H9 (cell line): ENCODE data around the gene CRACDL. TPM values are rescaled to one million over a fixed set of nuclear protein-coding genes. Genes with fewer than 3 reads are reported as not detected.

ENCODE experiments used
- DNase-seq: peaks from one replicate; pipeline ENCODE4 v3.0.0-alpha.2; 2017
- H2AFZ ChIP-seq: one replicate; pipeline ENCODE4 v1.6.1; 2013; ENCODE audit warnings: mild to moderate bottlenecking, low read length, control low read depth, moderate library complexity
- H2AK5ac ChIP-seq: 2 replicates; pipeline ENCODE4 v1.6.1; 2013; ENCODE audit warnings: low read length, control low read depth, mixed read lengths; ENCODE audit not compliant: insufficient read length
- H2BK120ac ChIP-seq: one replicate; pipeline ENCODE4 v1.6.1; 2013; ENCODE audit warnings: low read depth, mild to moderate bottlenecking, low read length, control low read depth, inconsistent platforms; ENCODE audit not compliant: poor library complexity, severe bottlenecking
- H2BK12ac ChIP-seq: 2 replicates; pipeline ENCODE4 v1.6.1; 2013; ENCODE audit warnings: low read length, control low read depth, mixed read lengths, low read depth; ENCODE audit not compliant: insufficient read length
- H2BK15ac ChIP-seq: 2 replicates; pipeline ENCODE4 v1.6.1; 2013; ENCODE audit warnings: low read depth, low read length, control low read depth
- H2BK20ac ChIP-seq: one replicate; pipeline ENCODE4 v1.6.1; 2013; ENCODE audit warnings: low read depth, mild to moderate bottlenecking, low read length, control low read depth, inconsistent platforms; ENCODE audit not compliant: poor library complexity, severe bottlenecking
- H2BK5ac ChIP-seq: 2 replicates; pipeline ENCODE4 v1.6.1; 2013; ENCODE audit warnings: low read length, control low read depth, mixed read lengths; ENCODE audit not compliant: insufficient read length
- H3K14ac ChIP-seq: 2 replicates; pipeline ENCODE4 v1.6.1; 2013; ENCODE audit warnings: low read length, control low read depth; ENCODE audit not compliant: insufficient read depth
- H3K18ac ChIP-seq: 2 replicates; pipeline ENCODE4 v1.6.1; 2013; ENCODE audit warnings: low read depth, mild to moderate bottlenecking, mixed read lengths, low read length, control low read depth; ENCODE audit not compliant: insufficient read length
- H3K23ac ChIP-seq: 2 replicates; pipeline ENCODE4 v1.6.1; 2013; ENCODE audit warnings: low read length, control low read depth, mixed read lengths, low read depth; ENCODE audit not compliant: insufficient read length
- H3K23me2 ChIP-seq: 2 replicates; pipeline ENCODE4 v1.6.1; 2013; ENCODE audit warnings: low read depth, mild to moderate bottlenecking, mixed read lengths, low read length, control low read depth; ENCODE audit not compliant: insufficient read length, poor library complexity, severe bottlenecking
- H3K27ac ChIP-seq: 2 replicates; pipeline ENCODE4 v1.5.1; 2013; ENCODE audit warnings: low read length, control low read depth, mixed read lengths, low read depth; ENCODE audit not compliant: insufficient read length
- H3K27me3 ChIP-seq: 2 replicates; pipeline ENCODE4 v1.6.1; 2013; ENCODE audit warnings: low read length, control low read depth, inconsistent platforms; ENCODE audit not compliant: insufficient read depth
- H3K4ac ChIP-seq: 2 replicates; pipeline ENCODE4 v1.6.1; 2013; ENCODE audit warnings: low read depth, mild to moderate bottlenecking, control low read depth, inconsistent platforms, low read length, moderate library complexity
- H3K4me1 ChIP-seq: 2 replicates; pipeline ENCODE4 v1.6.1; 2013; ENCODE audit warnings: low read length, control low read depth, inconsistent platforms; ENCODE audit not compliant: insufficient read depth
- H3K4me2 ChIP-seq: 2 replicates; pipeline ENCODE4 v1.6.1; 2013; ENCODE audit warnings: low read length, control low read depth, mixed read lengths; ENCODE audit not compliant: insufficient read length, insufficient read depth
- H3K56ac ChIP-seq: 2 replicates; pipeline ENCODE4 v1.6.1; 2013; ENCODE audit warnings: low read depth, mild to moderate bottlenecking, mixed read lengths, low read length, control low read depth; ENCODE audit not compliant: insufficient read length
- H3K79me1 ChIP-seq: 2 replicates; pipeline ENCODE4 v1.6.1; 2013; ENCODE audit warnings: low read depth, mild to moderate bottlenecking, moderate library complexity, low read length, control low read depth, inconsistent platforms; ENCODE audit not compliant: insufficient read depth, poor library complexity, severe bottlenecking
- H3K79me2 ChIP-seq: 2 replicates; pipeline ENCODE4 v1.6.1; 2013; ENCODE audit warnings: low read length, control low read depth, inconsistent platforms; ENCODE audit not compliant: insufficient read depth
- H3K9ac ChIP-seq: 2 replicates; pipeline ENCODE4 v1.6.1; 2013; ENCODE audit warnings: low read length, control low read depth, mixed read lengths; ENCODE audit not compliant: insufficient read length; ENCODE audit errors: extremely low read depth
- H3K9me3 ChIP-seq: one replicate; pipeline ENCODE4 v1.6.1; 2013; ENCODE audit warnings: low read depth, low read length, inconsistent platforms; ENCODE audit not compliant: control insufficient read depth
- H3T11ph ChIP-seq: one replicate; pipeline ENCODE4 v1.6.1; 2013; ENCODE audit warnings: mild to moderate bottlenecking, low read length, control low read depth, inconsistent platforms
- H4K20me1 ChIP-seq: one replicate; pipeline ENCODE4 v1.6.1; 2013; ENCODE audit not compliant: control insufficient read depth, insufficient read length, insufficient read depth
- H4K5ac ChIP-seq: 2 replicates; pipeline ENCODE4 v1.6.1; 2013; ENCODE audit warnings: low read depth, mild to moderate bottlenecking, mixed read lengths, low read length, control low read depth; ENCODE audit not compliant: insufficient read length
- H4K8ac ChIP-seq: replicated peaks from 2 replicates; pipeline ENCODE4 v1.6.1; 2013; ENCODE audit warnings: low read length, control low read depth, mixed read lengths, low read depth; ENCODE audit not compliant: insufficient read length
- H4K91ac ChIP-seq: 2 replicates; pipeline ENCODE4 v1.6.1; 2013; ENCODE audit warnings: low read depth, mild to moderate bottlenecking, moderate library complexity, mixed read lengths, low read length, control low read depth; ENCODE audit not compliant: insufficient read length
- H3K27ac Mint-ChIP-seq, 3 experiments: 2 replicates in 2 of 3; 3 replicates in 1 of 3; pipeline ENCODE4 v1.8.0; 2020 to 2021; ENCODE audit warnings: mixed read lengths in 3 of 3, mild to moderate bottlenecking in 1 of 3, moderate library complexity in 1 of 3
- H3K27me3 Mint-ChIP-seq: 2 replicates; pipeline ENCODE4 v1.8.0; 2021; ENCODE audit warnings: low read depth, mild to moderate bottlenecking, moderate library complexity, mixed read lengths
- H3K36me3 Mint-ChIP-seq, 3 experiments: 2 replicates in 2 of 3; 3 replicates in 1 of 3; pipeline ENCODE4 v1.8.0; 2020 to 2021; ENCODE audit warnings: low read depth in 3 of 3, mixed read lengths in 3 of 3; ENCODE audit not compliant: insufficient read depth in 1 of 3
- H3K4me1 Mint-ChIP-seq, 2 experiments: 2 replicates each; pipeline ENCODE4 v1.8.0; 2020; ENCODE audit warnings: mixed read lengths in 2 of 2
- H3K4me3 Mint-ChIP-seq, 2 experiments: 2 replicates in 1 of 2; 3 replicates in 1 of 2; pipeline ENCODE4 v1.8.0; 2020 to 2021; ENCODE audit warnings: mild to moderate bottlenecking in 2 of 2, mixed read lengths in 2 of 2, moderate library complexity in 1 of 2
- H3K9me3 Mint-ChIP-seq, 2 experiments: 2 replicates in 1 of 2; 3 replicates in 1 of 2; pipeline ENCODE4 v1.8.0; 2020; ENCODE audit warnings: mild to moderate bottlenecking in 2 of 2, mixed read lengths in 2 of 2, moderate library complexity in 1 of 2
- WGBS: extraction: QIAGEN DNeasy Blood & Tissue Kit; methylation state at CpG from one replicate; pipeline ENCODE4 v1.1.7; 2013; ENCODE audit warnings: missing lambda C conversion rate, low lambda C conversion rate, mixed read lengths; ENCODE audit not compliant: insufficient read length; ENCODE audit errors: extremely low coverage; 5-methylcytosine and 5-hydroxymethylcytosine counted together
- total RNA-seq: library from RNA; stranded (reverse); gene quantifications from 2 replicates; pipeline ENCODE4 v1.2.1, GENCODE V29; 2021
- TF ChIP-seq, protein P1 (sequence below): fragments of 200-600 bp; sonication (generic); conservative IDR thresholded peaks from 3 replicates; pipeline ENCODE4 v1.8.0; 2021; ENCODE audit warnings: antibody characterized with exemption, mild to moderate bottlenecking

Gene CRACDL
- total RNA-seq, 1 experiment from 2014 or later, result 0.48 TPM

DNA sequence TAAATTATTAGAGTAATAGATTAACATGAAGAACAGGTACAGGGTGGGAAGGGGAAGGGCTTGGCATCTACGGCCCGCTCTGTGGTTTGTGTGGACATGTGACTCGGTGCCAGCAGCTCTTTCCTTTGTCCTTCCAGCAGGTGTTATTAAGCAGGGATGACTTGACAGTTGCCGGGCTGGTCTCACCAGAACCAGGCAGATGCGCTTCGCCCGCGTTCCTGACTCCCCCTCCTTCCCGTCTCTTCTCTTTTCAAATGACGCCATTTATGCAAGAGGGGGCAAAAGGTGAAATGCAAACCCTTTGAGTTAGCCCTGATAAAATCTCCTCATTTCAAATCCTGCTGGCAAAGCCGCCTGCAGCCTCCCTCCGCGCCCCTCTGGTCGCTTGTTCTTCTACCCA lies 166.2 kb downstream of the CRACDL start:
- Histone ChIP-seq H3K56ac (no peak overlapping the region), H2BK5ac (no peak overlapping the region), H3K27me3 (no peaks in the 10 kb centered on the region), H4K5ac (no peak overlapping the region), H2AFZ (no peak overlapping the region), H3K79me2 (no peaks in the 10 kb centered on the region), H3K23me2 (no peaks in the 10 kb centered on the region), H3K9me3 (no peaks in the 10 kb centered on the region), H2BK12ac (no peak overlapping the region), H3K79me1 (no peaks in the 10 kb centered on the region), H3K23ac (no peak overlapping the region), H4K91ac (no peak overlapping the region), H4K20me1 (peaks cover 2% of the 10 kb centered on the region), H4K8ac (no peak overlapping the region), H3K4ac (no peak overlapping the region), H3T11ph (no peak overlapping the region), H3K9ac (no peak overlapping the region), H3K18ac (no peak overlapping the region), H3K4me1 (peaks cover 2% of the 10 kb centered on the region; the same call in 1 of the 2 replicates), H3K14ac (no peak overlapping the region; the same call in 1 of the 2 replicates), H2BK120ac (no peak overlapping the region), H2BK20ac (no peak overlapping the region), H3K4me2 (no peak overlapping the region), H3K27ac (no peak overlapping the region), H2AK5ac (no peak overlapping the region), H2BK15ac (no peak overlapping the region)
- WGBS, result no CpG with 5 or more reads among the region's 14 CpGs
- Mint-ChIP-seq H3K4me3 (no peak overlapping the region), H3K9me3 (peaks cover 0 to 2% of the 10 kb centered on the region in 2 experiments; a peak in 1 of 5 replicates), H3K36me3 (no peaks in the 10 kb centered on the region), H3K27me3 (peaks cover 5% of the 10 kb centered on the region), H3K27ac (no peak overlapping the region), H3K4me1 (peaks cover 32 to 35% of the 10 kb centered on the region in 2 experiments)
- TF ChIP-seq, protein P1, sequence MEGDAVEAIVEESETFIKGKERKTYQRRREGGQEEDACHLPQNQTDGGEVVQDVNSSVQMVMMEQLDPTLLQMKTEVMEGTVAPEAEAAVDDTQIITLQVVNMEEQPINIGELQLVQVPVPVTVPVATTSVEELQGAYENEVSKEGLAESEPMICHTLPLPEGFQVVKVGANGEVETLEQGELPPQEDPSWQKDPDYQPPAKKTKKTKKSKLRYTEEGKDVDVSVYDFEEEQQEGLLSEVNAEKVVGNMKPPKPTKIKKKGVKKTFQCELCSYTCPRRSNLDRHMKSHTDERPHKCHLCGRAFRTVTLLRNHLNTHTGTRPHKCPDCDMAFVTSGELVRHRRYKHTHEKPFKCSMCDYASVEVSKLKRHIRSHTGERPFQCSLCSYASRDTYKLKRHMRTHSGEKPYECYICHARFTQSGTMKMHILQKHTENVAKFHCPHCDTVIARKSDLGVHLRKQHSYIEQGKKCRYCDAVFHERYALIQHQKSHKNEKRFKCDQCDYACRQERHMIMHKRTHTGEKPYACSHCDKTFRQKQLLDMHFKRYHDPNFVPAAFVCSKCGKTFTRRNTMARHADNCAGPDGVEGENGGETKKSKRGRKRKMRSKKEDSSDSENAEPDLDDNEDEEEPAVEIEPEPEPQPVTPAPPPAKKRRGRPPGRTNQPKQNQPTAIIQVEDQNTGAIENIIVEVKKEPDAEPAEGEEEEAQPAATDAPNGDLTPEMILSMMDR, result no peak
- DNase-seq, result no peak
